ENCODE data around the gene HCN2.

Gene HCN2

GRCh38 chr19:633786-634639 is 44.3 kb downstream of the HCN2 start:
- Mint-ChIP-seq H3K4me3 (peak overlapping the region; percentile 95 to 99), H3K9me3 (no peaks in the 10 kb centered on the region), H3K36me3 (peaks cover 15 to 18% of the 10 kb centered on the region in 2 donors), H3K27me3 (no peaks in the 10 kb centered on the region), H3K27ac (peak overlapping the region; percentile 98), H3K4me1 (peaks cover 33 to 43% of the 10 kb centered on the region in 2 donors)
- ATAC-seq (replicated peaks): peak in 1 of 2 donors; percentile 3
- no peak for DNase-seq

DNA sequence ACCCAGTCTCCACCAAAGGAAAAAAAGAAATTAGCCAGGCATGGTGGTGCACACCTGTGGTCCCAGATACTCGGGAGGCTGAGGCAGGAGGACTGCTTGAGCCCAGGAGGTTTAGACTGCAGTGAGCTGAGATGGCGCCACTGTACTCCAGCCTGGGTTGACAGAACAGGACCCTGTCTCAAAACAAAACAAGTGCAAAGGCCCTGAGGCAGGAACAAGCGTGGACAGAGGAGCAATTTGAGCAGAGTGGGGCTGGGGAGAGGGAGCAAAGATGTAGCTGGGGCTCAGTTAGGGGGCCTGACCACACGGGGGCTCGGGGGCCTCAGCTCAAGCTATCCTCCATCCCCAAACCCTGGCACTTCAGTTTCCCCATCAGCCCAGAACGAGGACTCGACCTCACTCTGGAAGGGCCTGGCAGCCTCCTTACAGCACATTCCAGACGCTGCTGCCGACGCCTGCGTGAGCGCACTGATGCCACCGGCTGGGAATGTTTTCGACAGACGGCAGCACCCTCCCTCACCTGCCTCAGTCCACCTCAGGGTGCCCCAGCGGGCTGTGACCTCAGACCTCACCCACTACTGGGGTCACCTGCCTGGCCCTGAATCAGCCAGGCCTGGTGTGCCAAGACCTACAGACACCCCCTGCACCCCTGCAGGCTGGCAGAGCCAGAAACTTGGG is 45.4 kb downstream of the HCN2 start:
- Mint-ChIP-seq H3K9me3 (no peaks in the 10 kb centered on the region), H3K27ac (peak overlapping the region; percentile 56), H3K27me3 (no peaks in the 10 kb centered on the region), H3K36me3 (peaks cover 12 to 13% of the 10 kb centered on the region in 2 donors), H3K4me3 (no peak overlapping the region), H3K4me1 (peaks cover 34 to 48% of the 10 kb centered on the region in 2 donors)
- ATAC-seq (replicated peaks) (no peak), DNase-seq (no peak)

DNA sequence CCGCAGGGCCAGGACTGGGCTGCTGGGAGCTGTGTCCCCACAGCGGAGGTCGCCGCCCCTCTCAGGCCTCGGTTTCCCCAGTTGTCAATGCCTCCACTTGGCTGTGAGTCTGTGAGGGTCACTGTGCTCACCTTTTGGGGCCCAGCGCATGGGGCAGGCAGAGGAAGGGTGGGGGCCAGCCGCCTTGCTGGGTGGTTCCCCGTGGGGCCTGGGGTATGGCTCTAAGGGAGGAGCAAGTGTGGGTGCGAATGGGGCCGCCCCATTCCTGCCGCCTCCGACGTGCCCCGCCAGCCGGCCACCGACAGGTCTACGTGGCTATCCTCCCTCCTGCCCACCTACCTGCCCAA is 49.2 kb downstream of the HCN2 start:
- peak overlapping the region; percentile 6 to 91 for H3K4me3 Mint-ChIP-seq
- DNase-seq: no peak
- H3K9me3 Mint-ChIP-seq: no peaks in the 10 kb centered on the region
- no peak overlapping the region for H3K27ac Mint-ChIP-seq
- peaks cover 7 to 14% of the 10 kb centered on the region in 2 donors for H3K36me3 Mint-ChIP-seq
- H3K27me3 Mint-ChIP-seq: no peaks in the 10 kb centered on the region
- peaks cover 19 to 25% of the 10 kb centered on the region in 2 donors for H3K4me1 Mint-ChIP-seq
- ATAC-seq (replicated peaks): no peak

DNA sequence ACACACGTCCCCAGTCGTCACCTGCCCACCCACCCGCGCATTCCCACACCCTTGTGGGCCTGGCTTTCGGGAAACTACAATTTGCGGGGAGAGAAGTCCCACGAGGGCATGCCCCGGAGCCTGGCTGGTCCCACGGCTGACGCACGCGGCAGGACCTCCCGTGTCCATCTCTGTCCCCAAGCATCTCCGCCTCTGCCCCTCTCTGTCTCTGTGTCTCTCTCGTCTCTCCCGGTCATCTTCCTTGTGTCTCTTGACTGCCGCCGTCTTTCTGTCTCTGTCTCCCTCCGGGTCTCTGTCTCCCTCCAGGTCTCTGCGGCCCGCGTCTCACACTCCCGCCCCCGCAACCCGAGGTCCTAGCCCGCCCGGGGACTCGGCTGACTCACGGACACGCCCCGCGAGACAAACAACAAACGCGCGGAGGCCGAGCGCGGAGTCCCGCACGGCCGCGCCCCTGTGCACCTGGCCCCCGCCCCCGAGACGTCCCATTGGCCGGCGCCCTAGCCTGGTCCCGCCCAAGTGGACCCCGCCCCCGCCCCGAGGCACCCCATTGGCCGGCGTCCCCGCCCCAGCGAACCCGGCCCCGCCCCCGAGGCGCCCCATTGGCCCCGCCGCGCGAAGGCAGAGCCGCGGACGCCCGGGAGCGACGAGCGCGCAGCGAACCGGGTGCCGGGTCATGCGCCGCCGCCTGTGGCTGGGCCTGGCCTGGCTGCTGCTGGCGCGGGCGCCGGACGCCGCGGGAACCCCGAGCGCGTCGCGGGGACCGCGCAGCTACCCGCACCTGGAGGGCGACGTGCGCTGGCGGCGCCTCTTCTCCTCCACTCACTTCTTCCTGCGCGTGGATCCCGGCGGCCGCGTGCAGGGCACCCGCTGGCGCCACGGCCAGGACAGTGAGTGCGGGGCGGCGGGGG is 49.8 kb downstream of the HCN2 start, which contains the start of gene FGF22:
FGF22 (plus strand) TSS at position 627 of the 908 bp plus-strand sequence; CDS start at position 674, 47 bp downstream.
- Mint-ChIP-seq H3K4me1 (peaks cover 13 to 22% of the 10 kb centered on the region in 2 donors), H3K4me3 (peak within 1 kb of the TSS; percentile 80 to 91), H3K27me3 (no peaks in the 10 kb centered on the region), H3K9me3 (no peaks in the 10 kb centered on the region), H3K27ac (peak within 1 kb of the TSS; percentile 84), H3K36me3 (peaks cover 8 to 17% of the 10 kb centered on the region in 2 donors)
- DNase-seq (peak; percentile 79), ATAC-seq (replicated peaks) (peak; percentile 91 to 93)

GRCh38 chr19:640161-640558 is 50.5 kb downstream of the HCN2 start:
- H3K27ac Mint-ChIP-seq: peak overlapping the region; percentile 10
- H3K4me3 Mint-ChIP-seq: peak overlapping the region in 1 of 2 donors; percentile 61
- peaks cover 13 to 24% of the 10 kb centered on the region in 2 donors for H3K4me1 Mint-ChIP-seq
- DNase-seq (no peak), ATAC-seq (replicated peaks) (peak in 1 of 2 donors; percentile 0)
- no peaks in the 10 kb centered on the region for H3K27me3 Mint-ChIP-seq
- peaks cover 12 to 21% of the 10 kb centered on the region in 2 donors for H3K36me3 Mint-ChIP-seq
- H3K9me3 Mint-ChIP-seq: no peaks in the 10 kb centered on the region

GRCh38 chr19:640606-641189 is 51.0 kb downstream of the HCN2 start:
- H3K4me3 Mint-ChIP-seq: no peak overlapping the region
- no peak for DNase-seq
- peaks cover 12 to 21% of the 10 kb centered on the region in 2 donors for H3K36me3 Mint-ChIP-seq
- H3K27me3 Mint-ChIP-seq: no peaks in the 10 kb centered on the region
- H3K27ac Mint-ChIP-seq: peak overlapping the region; percentile 10
- peaks cover 13 to 24% of the 10 kb centered on the region in 2 donors for H3K4me1 Mint-ChIP-seq
- H3K9me3 Mint-ChIP-seq: no peaks in the 10 kb centered on the region
- ATAC-seq (replicated peaks): no peak

DNA sequence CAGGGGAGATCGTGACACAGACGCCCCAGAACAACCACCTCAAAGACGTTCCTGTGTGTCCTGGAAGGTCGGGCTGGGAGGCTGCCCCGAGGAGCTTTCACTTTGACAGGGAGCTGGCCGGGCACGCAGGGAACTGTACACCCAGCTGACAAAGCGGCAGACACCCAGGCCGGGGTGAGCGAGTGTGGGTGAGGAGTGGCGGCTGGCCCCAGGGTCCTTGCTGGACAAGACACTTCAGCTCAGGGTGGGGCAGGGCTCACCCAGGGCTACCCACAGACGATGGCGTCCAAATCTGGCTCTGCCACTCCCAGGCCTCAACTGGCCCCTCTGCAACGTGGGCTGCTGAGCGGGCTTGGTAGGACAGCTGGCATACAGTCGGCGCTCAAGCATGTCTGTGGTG is 52.0 kb downstream of the HCN2 start:
- peaks cover 13 to 24% of the 10 kb centered on the region in 2 donors for H3K4me1 Mint-ChIP-seq
- ATAC-seq (replicated peaks) (no peak), DNase-seq (no peak)
- H3K36me3 Mint-ChIP-seq: peaks cover 17 to 27% of the 10 kb centered on the region in 2 donors
- H3K27me3 Mint-ChIP-seq: no peaks in the 10 kb centered on the region
- no peak overlapping the region for H3K27ac Mint-ChIP-seq
- H3K4me3 Mint-ChIP-seq: peak overlapping the region in 1 of 2 donors; percentile 23
- H3K9me3 Mint-ChIP-seq: no peaks in the 10 kb centered on the region

DNA sequence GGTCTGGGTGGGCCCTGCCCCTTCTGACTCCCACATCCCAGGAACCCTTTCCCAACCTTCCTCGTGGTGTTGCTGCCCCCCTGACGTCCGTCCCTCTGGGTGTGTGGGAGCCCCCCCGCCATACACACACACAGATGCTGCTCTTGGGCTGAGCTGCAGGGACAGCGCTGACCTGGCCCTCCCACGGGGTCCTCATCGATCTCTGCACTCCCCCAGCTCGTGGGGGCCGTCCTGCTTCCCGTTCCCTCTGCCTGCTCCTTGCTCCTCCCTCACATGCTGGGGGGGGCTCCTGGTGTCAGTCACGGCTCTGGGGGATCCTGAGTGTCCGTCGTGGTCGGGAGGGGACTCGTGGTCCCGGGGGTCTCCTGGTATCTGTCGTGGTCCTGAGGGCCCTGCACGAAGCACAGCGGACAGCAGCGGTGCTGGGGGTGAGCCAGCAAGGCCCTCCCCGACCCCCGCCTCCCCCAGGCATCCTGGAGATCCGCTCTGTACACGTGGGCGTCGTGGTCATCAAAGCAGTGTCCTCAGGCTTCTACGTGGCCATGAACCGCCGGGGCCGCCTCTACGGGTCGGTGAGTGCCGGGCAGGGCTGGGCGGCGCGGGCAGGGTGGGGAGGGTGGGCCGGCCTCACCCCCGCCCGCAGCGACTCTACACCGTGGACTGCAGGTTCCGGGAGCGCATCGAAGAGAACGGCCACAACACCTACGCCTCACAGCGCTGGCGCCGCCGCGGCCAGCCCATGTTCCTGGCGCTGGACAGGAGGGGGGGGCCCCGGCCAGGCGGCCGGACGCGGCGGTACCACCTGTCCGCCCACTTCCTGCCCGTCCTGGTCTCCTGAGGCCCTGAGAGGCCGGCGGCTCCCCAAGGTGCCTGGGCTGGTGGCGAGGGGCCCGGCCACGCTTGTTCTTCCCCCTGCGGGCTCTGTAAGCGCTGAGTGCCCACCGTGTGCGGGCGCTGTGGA is 53.4 kb downstream of the HCN2 start:
- no peak for DNase-seq
- no peak for ATAC-seq (replicated peaks)
- Mint-ChIP-seq H3K9me3 (no peaks in the 10 kb centered on the region), H3K27me3 (no peaks in the 10 kb centered on the region), H3K27ac (peak overlapping the region; percentile 53), H3K4me3 (no peak overlapping the region), H3K36me3 (peaks cover 17 to 30% of the 10 kb centered on the region in 2 donors), H3K4me1 (peaks cover 13 to 15% of the 10 kb centered on the region in 2 donors)

GRCh38 chr19:643736-644135 is 54.1 kb downstream of the HCN2 start:
- Mint-ChIP-seq H3K27ac (peak overlapping the region; percentile 76), H3K9me3 (no peaks in the 10 kb centered on the region), H3K36me3 (peaks cover 20 to 31% of the 10 kb centered on the region in 2 donors), H3K4me1 (peaks cover 12 to 15% of the 10 kb centered on the region in 2 donors), H3K27me3 (no peaks in the 10 kb centered on the region), H3K4me3 (no peak overlapping the region)
- ATAC-seq (replicated peaks): no peak
- no peak for DNase-seq

- no peak for DNase-seq
- ATAC-seq (replicated peaks): no peak
- Mint-ChIP-seq H3K27me3 (no peaks in the 10 kb centered on the region), H3K9me3 (no peaks in the 10 kb centered on the region), H3K4me3 (no peak overlapping the region), H3K27ac (no peak overlapping the region), H3K4me1 (peaks cover 6 to 13% of the 10 kb centered on the region in 2 donors), H3K36me3 (peaks cover 22 to 33% of the 10 kb centered on the region in 2 donors)
These were observed 54.7 kb downstream of the HCN2 start for GRCh38 chr19:644363-644762.

- no peaks in the 10 kb centered on the region for H3K27me3 Mint-ChIP-seq
- H3K9me3 Mint-ChIP-seq: no peaks in the 10 kb centered on the region
- H3K27ac Mint-ChIP-seq: peak overlapping the region; percentile 71
- no peak for ATAC-seq (replicated peaks)
- H3K4me1 Mint-ChIP-seq: peaks cover 2 to 11% of the 10 kb centered on the region in 2 donors
- H3K36me3 Mint-ChIP-seq: peaks cover 23 to 36% of the 10 kb centered on the region in 2 donors
- H3K4me3 Mint-ChIP-seq: no peak overlapping the region
- no peak for DNase-seq
These were observed 55.1 kb downstream of the HCN2 start for GRCh38 chr19:644789-645188.

- no peaks in the 10 kb centered on the region for H3K27me3 Mint-ChIP-seq
- H3K27ac Mint-ChIP-seq: no peak overlapping the region
- ATAC-seq (replicated peaks) (peak in 1 of 2 donors; percentile 25), DNase-seq (no peak)
- no peaks in the 10 kb centered on the region for H3K9me3 Mint-ChIP-seq
- H3K4me1 Mint-ChIP-seq: peaks cover 0 to 8% of the 10 kb centered on the region in 2 donors
- H3K4me3 Mint-ChIP-seq: peak overlapping the region in 1 of 2 donors; percentile 44
- H3K36me3 Mint-ChIP-seq: peaks cover 20 to 32% of the 10 kb centered on the region in 2 donors
These were observed 56.5 kb downstream of the HCN2 start for GRCh38 chr19:645912-646778.
